HG02943 (cell line): ENCODE results near the gene TIAM1.

Experiments
- ATAC-seq: cut with Tn5 transposase; IDR thresholded peaks from one replicate; pipeline ENCODE4 v1.9.1; 2021; ENCODE audit warnings: mild to moderate bottlenecking, low read depth, moderate library complexity; ENCODE audit not compliant: unreplicated experiment

TIAM1 gene

DNA sequence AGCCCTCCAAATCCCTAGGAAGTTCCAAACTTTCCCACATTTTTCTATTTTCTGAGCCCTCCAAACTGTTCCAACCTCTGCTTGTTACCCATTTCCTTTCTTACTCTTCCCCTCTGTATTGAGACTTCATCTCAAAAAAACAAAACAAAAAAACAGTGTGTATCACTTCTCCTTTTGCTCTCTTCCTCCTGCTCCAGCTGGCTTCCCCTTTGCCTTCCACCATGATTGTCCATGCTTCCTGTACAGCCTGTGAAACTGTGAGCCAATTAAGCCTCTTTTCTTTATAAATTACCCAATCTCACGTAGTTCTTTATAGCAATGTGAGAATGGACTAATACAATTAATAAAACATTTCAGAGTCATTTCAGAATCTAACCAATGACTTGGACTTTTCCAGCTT is 236.2 kb downstream of the TIAM1 start:
- no peak for ATAC-seq

DNA sequence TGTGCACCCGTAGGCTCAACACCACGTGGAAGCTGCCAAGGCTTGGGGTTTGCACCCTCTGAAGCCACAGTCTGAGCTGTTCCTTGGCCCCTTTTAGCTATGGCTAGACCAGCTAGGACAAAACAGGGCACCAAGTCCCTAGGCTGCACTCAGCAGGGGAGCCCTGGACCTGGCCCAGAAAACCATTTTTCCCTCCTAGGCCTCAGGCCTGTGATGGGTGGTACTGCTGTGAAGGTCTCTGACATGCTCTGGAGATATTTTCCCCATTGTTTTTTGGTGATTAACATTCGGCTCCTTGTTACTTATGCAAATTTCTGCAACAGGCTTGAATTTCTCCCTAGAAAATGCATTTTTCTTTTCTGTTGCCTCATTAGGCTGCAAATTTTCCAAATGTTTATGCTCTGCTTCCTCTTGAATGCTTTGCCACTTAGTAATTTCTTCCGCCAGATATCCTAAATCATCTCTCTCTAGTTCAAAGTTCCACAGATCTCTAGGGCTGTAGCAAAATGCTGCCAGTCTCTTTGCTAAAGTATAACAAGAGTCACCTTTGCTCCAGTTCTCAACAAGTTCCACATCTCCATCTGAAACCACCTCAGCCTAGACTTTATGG is 236.8 kb downstream of the TIAM1 start:
- ATAC-seq: no peak

DNA sequence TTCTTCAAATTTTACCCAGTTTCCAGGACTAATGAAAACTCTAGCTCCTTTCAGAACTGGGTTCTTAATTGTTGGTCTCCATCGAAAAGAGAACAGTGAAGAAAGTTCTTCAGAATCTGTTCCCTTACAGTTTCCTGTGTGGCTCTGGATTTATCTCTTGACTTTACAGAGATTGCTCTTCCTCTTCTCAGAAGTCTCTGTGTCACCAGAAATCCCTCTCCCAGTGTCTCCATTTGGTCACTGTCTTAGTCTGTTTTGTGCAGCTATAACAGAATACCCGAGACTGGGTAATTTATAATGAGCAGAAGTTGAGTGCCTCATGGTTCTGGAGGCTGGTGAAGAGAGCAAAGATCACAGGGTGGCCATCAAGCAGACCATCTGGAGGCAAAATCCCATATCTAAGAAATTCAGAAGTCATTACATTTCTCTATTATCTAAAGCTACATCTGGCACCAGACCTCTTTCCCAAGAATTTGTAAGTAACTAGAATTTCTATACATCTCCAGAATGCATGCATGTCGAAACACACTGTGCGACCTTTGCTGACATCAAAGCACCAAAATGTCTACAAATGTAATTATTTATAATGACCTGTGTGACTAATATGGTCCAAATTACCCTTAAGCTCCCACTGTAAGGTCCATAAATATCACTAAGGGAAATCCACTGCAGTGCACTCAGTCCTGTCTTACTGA is 240.3 kb downstream of the TIAM1 start:
- no peak for ATAC-seq

DNA sequence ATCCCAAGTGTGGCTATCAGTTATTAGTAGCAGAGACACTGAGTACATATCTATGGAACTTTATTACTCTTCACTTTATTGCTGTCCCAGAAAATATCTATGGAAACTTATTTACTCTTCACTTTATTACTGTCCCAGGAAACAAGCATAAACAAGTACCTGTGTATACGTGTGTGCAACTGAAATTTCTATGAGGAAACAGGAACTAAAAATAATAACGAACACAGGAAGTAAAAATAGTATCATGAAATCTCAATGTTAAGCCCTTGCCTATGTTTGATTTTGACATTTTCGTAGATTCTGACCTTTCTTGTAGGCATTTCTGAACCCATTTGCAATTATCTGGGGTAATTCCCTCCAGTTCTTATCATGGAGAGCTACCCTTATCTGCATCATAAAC is 240.9 kb downstream of the TIAM1 start:
- ATAC-seq: no peak

GRCh38 chr21:31099122-31099521 is 244.9 kb downstream of the TIAM1 start:
- no peak for ATAC-seq

- ATAC-seq: no peak
Measured at GRCh38 chr21:31098576-31099005, 245.5 kb downstream of the TIAM1 start.

GRCh38 chr21:31092832-31093625 is 251.0 kb downstream of the TIAM1 start:
- ATAC-seq: no peak

GRCh38 chr21:31090376-31090775 is 253.7 kb downstream of the TIAM1 start:
- no peak for ATAC-seq

DNA sequence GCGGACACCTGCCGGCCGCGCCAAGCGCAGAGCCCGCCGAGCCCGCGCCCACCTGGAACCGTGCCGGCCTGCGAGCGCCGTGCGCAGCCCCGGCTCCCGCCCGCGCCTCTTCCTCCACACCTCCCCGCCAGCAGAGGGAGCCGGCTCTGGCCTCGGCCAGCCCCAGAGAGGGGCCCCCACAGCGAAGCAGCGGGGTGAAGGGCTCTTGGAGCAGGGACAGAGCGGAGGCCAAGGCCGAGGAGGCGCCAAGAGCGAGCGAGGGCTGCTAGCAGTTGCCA is 255.6 kb downstream of the TIAM1 start:
- no peak for ATAC-seq

DNA sequence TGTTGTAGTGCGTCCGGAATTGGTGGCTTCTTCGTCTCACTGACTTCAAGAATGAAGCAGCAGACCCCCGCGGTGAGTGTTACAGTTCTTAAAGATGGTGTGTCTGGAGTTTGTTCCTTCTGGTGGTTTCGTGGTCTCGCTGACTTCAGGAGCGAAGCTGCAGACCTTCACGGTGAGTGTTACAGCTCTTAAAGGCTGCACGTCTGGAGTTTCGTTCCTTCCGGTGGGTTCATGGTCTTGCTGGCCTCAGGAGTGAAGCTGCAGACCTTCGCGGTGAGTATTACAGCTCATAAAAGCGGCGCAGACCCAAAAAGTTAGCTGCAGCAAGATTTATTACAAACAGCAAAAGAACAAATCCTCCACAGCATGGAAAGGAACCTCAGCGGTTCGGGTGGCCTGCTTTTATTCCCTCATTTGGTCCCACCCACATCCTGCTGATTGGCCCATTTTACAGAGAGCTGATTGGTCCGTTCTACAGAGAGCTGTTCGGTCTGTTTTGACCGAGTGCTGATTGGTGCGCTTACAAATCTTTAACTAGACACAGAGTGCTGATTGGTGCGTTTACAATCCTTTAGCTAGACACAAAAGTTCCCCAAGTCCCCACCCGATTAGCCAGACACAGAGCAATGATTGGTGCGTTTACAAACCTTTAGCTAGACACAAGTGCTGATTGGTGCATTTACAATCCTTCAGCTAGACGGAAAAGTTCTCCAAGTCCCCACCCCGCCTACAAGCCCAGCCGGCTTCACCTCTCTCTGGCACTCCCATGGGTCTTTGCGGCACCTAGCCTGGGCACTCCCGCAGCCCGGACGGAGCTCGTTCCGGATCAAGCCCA is 256.2 kb downstream of the TIAM1 start:
- ATAC-seq: no peak

DNA sequence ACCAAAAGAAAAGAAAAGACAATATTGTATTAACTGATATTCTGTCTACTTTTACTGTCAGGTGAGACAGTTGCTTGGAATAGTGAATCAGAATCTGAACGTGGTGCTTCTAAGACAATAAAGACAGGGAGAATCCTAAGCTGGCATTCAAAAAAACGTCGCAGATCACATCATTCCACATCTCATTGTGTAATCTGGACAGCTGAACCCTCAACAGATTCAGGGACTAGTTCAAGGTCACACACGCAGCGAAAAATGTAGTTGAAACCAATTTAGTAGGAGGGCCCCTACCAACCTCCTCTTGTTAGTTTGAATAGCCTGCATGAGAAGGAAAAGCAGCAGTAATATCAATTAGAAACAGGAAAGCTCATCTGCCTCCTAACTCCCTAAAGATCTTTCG is 259.4 kb downstream of the TIAM1 start:
- ATAC-seq: no peak

DNA sequence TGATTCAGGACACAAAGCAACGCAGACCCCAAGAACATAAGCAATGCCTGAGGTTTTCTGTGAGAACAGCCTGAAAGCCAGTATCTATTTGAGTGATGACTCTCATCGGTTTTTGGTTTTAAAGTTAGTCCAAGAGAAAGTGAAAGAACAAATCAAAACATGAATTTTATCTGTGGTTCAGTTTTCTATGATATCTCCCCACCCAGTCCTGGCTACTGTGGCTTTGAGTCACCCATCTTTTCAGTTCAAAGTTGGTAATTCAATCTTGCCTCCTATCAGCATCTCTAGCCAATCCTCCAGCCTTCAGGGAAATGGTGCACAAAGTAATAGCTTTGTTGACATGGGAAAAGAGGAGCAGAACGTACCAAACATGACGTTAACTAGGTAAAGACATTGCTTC is 265.3 kb downstream of the TIAM1 start:
- ATAC-seq: no peak

GRCh38 chr21:31078216-31078615 is 265.8 kb downstream of the TIAM1 start:
- no peak for ATAC-seq

- ATAC-seq: no peak
Measured at GRCh38 chr21:31075848-31076247, 268.2 kb downstream of the TIAM1 start.

GRCh38 chr21:31072533-31072932 is 271.5 kb downstream of the TIAM1 start:
- no peak for ATAC-seq
